GM12865 (cell line): ENCODE data around the gene RAB22A.

Experiments used
- DNase-seq: peaks from one replicate; pipeline ENCODE4 v3.0.0; 2010; ENCODE audit warnings: low read depth
- H3K4me3 ChIP-seq: 2 replicates; pipeline ENCODE4 v1.5.1; 2011; ENCODE audit warnings: mild to moderate bottlenecking, low read depth, low read length, control low read depth
- CTCF ChIP-seq: IDR thresholded peaks from 2 replicates; pipeline ENCODE4 v1.5.1; 2011; ENCODE audit warnings: low read length, control low read depth, low read depth, inconsistent platforms; ENCODE audit not compliant: insufficient read depth; ENCODE audit errors: missing control alignments

RAB22A gene

GRCh38 chr20:58416835-58417234 is 107.3 kb downstream of the RAB22A start:
- no peak for TF ChIP-seq CTCF
- DNase-seq = no peak
- H3K4me3 ChIP-seq = no peak overlapping the region
